ENCODE measurements around the gene CRIP3. TPM values are rescaled to one million over a fixed set of nuclear protein-coding genes. Genes with fewer than 3 reads are reported as not detected.

The CRIP3 gene
- total and polyA plus RNA-seq, 10 of the 15 experiments (the other 5 are each of a cell fraction or from before 2014, with no cell fraction given): 1.5 to 9.2 (median 2.2) TPM

- intact Hi-C loops (cut with micrococcal nuclease; ENCODE audit: unreplicated experiment) (no loop called here), in situ Hi-C loops (cut with MboI) (loop anchor here (5.0 kb wide), 1 partner anchor 250 kb away; no protein-coding TSS in a partner anchor)
- Histone ChIP-seq H4K20me1 (ENCODE audit: control insufficient read depth, insufficient read depth) (no peaks in the 10 kb centered on the region), H3K79me2 (ENCODE audit: control insufficient read depth, insufficient read depth, low read length) (no peaks in the 10 kb centered on the region), H3K4me2 (ENCODE audit: control insufficient read depth, insufficient read depth) (no peak overlapping the region), H3K9me3 (replicated peaks; ENCODE audit: control insufficient read depth, insufficient read depth, low read length) (no peaks in the 10 kb centered on the region), H3K27me3 (replicated peaks in 1 of 2; ENCODE audit: control insufficient read depth in 2 of 2, insufficient read depth in 2 of 2, low read length in 1 of 2) (no peaks in the 10 kb centered on the region; a peak in 1 of 4 replicates), H3K4me1 (ENCODE audit: control insufficient read depth, insufficient read depth, low read length) (peaks cover 5% of the 10 kb centered on the region), H3K9ac (ENCODE audit: control insufficient read depth, insufficient read depth, low read length) (no peak overlapping the region), H2AFZ (ENCODE audit: control insufficient read depth, low read depth, low read length) (no peak overlapping the region), H3K4me3 (no peak overlapping the region), H3K27ac (ENCODE audit: control insufficient read depth, insufficient read depth) (no peak overlapping the region), H3K36me3 (ENCODE audit: control insufficient read depth in 2 of 2, insufficient read depth in 2 of 2, low read length in 1 of 2) (no peaks in the 10 kb centered on the region)
- FAIRE-seq (peak; percentile 35), ATAC-seq (no peak; the same call in 2 of the 3 replicates), DNase-seq (ENCODE audit: low read depth, low spot score) (no peak)
- ChIA-PET POLR2A (no interaction called here), RAD21 (ENCODE audit: unreplicated experiment) (interaction anchor here (0.8 to 2.9 kb wide), 4 partner anchors 10 to 99 kb away, joined by 3 to 8 read pairs (median 3); partner anchors contain the start of gene DNPH1), SMC1A (ENCODE audit: uncharacterized antibody, unreplicated experiment) (interaction anchor here (1.1 to 1.6 kb wide), 4 partner anchors 82 to 134 kb away, joined by 3 to 5 read pairs (median 3); no protein-coding TSS in a partner anchor), CTCF (no interaction called here)
- no TSS peak for BruUV-seq (replicated peaks)
- 70% methylated on average over 9 of the region's 9 CpGs for WGBS (ENCODE audit: insufficient coverage, insufficient replicate concordance, low lambda C conversion rate, missing lambda C conversion rate)
- TF ChIP-seq MEF2A (IDR thresholded peaks at IDR 0.05; ENCODE audit: insufficient read depth, low read depth, low read length) (no peak), NR2C2 (IDR thresholded peaks at IDR 0.05; ENCODE audit: borderline replicate concordance, control insufficient read depth, insufficient read length, low read depth) (no peak), CBX5 (IDR thresholded peaks at IDR 0.05; ENCODE audit: low read depth) (no peak), RBBP5 (conservative IDR thresholded peaks at IDR 0.05) (no peak), RAD51 (IDR thresholded peaks at IDR 0.05) (no peak), SMARCA5 (IDR thresholded peaks at IDR 0.05) (no peak), SIN3A (IDR thresholded peaks at IDR 0.05; ENCODE audit: low read depth, low read length) (no peak), YY1 (IDR thresholded peaks at IDR 0.05; ENCODE audit: low read depth, low read length) (no peak), ZBED1 (IDR thresholded peaks at IDR 0.05; ENCODE audit: borderline replicate concordance) (no peak), MYC (IDR thresholded peaks at IDR 0.05; ENCODE audit: insufficient read depth, insufficient read length, insufficient replicate concordance, low read length, severe bottlenecking) (no peak), PBX3 (IDR thresholded peaks at IDR 0.05; ENCODE audit: insufficient replicate concordance, low read depth, low read length) (no peak), POU2F2 (IDR thresholded peaks at IDR 0.05; ENCODE audit: borderline replicate concordance, low read depth, low read length) (no peak), FOXK2 (IDR thresholded peaks at IDR 0.05) (no peak), EZH2 (IDR thresholded peaks at IDR 0.05; ENCODE audit: borderline replicate concordance, control insufficient read depth, low read depth, low read length) (no peak), NFIC (IDR thresholded peaks at IDR 0.05; ENCODE audit: low read depth, low read length) (no peak), ASH2L (IDR thresholded peaks at IDR 0.05; ENCODE audit: borderline replicate concordance, low read depth) (no peak)
- TF ChIP-seq, protein P1, sequence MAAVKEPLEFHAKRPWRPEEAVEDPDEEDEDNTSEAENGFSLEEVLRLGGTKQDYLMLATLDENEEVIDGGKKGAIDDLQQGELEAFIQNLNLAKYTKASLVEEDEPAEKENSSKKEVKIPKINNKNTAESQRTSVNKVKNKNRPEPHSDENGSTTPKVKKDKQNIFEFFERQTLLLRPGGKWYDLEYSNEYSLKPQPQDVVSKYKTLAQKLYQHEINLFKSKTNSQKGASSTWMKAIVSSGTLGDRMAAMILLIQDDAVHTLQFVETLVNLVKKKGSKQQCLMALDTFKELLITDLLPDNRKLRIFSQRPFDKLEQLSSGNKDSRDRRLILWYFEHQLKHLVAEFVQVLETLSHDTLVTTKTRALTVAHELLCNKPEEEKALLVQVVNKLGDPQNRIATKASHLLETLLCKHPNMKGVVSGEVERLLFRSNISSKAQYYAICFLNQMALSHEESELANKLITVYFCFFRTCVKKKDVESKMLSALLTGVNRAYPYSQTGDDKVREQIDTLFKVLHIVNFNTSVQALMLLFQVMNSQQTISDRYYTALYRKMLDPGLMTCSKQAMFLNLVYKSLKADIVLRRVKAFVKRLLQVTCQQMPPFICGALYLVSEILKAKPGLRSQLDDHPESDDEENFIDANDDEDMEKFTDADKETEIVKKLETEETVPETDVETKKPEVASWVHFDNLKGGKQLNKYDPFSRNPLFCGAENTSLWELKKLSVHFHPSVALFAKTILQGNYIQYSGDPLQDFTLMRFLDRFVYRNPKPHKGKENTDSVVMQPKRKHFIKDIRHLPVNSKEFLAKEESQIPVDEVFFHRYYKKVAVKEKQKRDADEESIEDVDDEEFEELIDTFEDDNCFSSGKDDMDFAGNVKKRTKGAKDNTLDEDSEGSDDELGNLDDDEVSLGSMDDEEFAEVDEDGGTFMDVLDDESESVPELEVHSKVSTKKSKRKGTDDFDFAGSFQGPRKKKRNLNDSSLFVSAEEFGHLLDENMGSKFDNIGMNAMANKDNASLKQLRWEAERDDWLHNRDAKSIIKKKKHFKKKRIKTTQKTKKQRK (IDR thresholded peaks at IDR 0.05; ENCODE audit: low read depth, low read length): no peak
- TF ChIP-seq, protein P2, sequence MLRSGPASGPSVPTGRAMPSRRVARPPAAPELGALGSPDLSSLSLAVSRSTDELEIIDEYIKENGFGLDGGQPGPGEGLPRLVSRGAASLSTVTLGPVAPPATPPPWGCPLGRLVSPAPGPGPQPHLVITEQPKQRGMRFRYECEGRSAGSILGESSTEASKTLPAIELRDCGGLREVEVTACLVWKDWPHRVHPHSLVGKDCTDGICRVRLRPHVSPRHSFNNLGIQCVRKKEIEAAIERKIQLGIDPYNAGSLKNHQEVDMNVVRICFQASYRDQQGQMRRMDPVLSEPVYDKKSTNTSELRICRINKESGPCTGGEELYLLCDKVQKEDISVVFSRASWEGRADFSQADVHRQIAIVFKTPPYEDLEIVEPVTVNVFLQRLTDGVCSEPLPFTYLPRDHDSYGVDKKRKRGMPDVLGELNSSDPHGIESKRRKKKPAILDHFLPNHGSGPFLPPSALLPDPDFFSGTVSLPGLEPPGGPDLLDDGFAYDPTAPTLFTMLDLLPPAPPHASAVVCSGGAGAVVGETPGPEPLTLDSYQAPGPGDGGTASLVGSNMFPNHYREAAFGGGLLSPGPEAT (IDR thresholded peaks at IDR 0.05; ENCODE audit: low read depth): no peak
Observed at GRCh38 chr6:43256670-43257366, 51.8 kb downstream of the CRIP3 start.
